Breast epithelium (tissue), 4 donors: ENCODE results near the gene TRIM10. TPM values are rescaled to one million over a fixed set of nuclear protein-coding genes. Genes with fewer than 3 reads are reported as not detected.
"Not testable (repeated sequence)": the region's sequence is repeated elsewhere in the genome, so short reads cannot be mapped to it uniquely, and the experiment has no call there.

Experiments used
- DNase-seq, 2 donors: peaks; one replicate each; pipeline ENCODE4 v3.0.0-alpha.2; 2019; ENCODE audit warnings: low spot score in 2 of 2
- H3K27ac ChIP-seq, 2 donors: fragments of 200-600 bp; sonication (generic) in 1 of 2; one replicate each; pipeline ENCODE4 v1.5.1; 2016 to 2019; ENCODE audit warnings: mild to moderate bottlenecking in 1 of 2
- H3K27me3 ChIP-seq, 2 donors: fragments of 200-600 bp; sonication (generic) in 1 of 2; one replicate each; pipeline versions ENCODE4 v1.5.1 to v1.6.0; 2017 to 2019; ENCODE audit warnings: control low read depth in 1 of 2, mild to moderate bottlenecking in 1 of 2
- H3K36me3 ChIP-seq: fragments of 200-600 bp; one replicate; pipeline ENCODE4 v1.5.1; 2019
- H3K4me1 ChIP-seq, 2 donors: fragments of 200-600 bp; sonication (generic); one replicate each; pipeline ENCODE4 v1.5.1; 2016 to 2019; ENCODE audit warnings: control low read depth in 1 of 2
- H3K4me3 ChIP-seq, 3 donors: fragments of 200-600 bp; sonication (generic); 1 replicate in 2 of 3; 2 replicates in 1 of 3; pipeline ENCODE4 v1.5.1; 2016 to 2019; ENCODE audit warnings: mild to moderate bottlenecking in 3 of 3, moderate library complexity in 2 of 3
- H3K9me3 ChIP-seq, 2 donors: fragments of 200-600 bp; sonication (generic) in 1 of 2; one replicate each; pipeline ENCODE4 v1.5.1; 2016 to 2019; ENCODE audit warnings: control low read depth in 1 of 2
- POLR2A ChIP-seq: fragments of 450-650 bp; IDR thresholded peaks from one replicate; pipeline ENCODE4 v1.6.1; 2016; ENCODE audit warnings: antibody characterized with exemption, mild to moderate bottlenecking, moderate library complexity
- POLR2AphosphoS5 ChIP-seq, 3 donors: sonication (generic); formaldehyde crosslinking; IDR thresholded peaks; one replicate each; pipeline ENCODE4 v1.6.1; 2017; ENCODE audit warnings: antibody characterized with exemption in 3 of 3
- intact Hi-C: fragments of 100-400 bp; cut with DNase I; formaldehyde crosslinking; loops from one replicate; pipeline ENCODE4 v1.15.1; 2023; ENCODE audit warnings: low total_unique reads
- total RNA-seq, 3 donors: library from RNA; depleted of rRNA; stranded (reverse); fragments of >200 nt; gene quantifications; one replicate each; pipeline ENCODE4 v1.1.0, GENCODE V29; 2016
- TF ChIP-seq, protein P1 (sequence below), 3 donors: fragments of 450-650 bp; IDR thresholded peaks; one replicate each; pipeline ENCODE4 v1.5.1; 2016 to 2017; ENCODE audit warnings: antibody characterized with exemption in 3 of 3, mild to moderate bottlenecking in 3 of 3, moderate library complexity in 3 of 3

The TRIM10 gene
- total RNA-seq, 3 donors from 2014 or later: not detected

DNA sequence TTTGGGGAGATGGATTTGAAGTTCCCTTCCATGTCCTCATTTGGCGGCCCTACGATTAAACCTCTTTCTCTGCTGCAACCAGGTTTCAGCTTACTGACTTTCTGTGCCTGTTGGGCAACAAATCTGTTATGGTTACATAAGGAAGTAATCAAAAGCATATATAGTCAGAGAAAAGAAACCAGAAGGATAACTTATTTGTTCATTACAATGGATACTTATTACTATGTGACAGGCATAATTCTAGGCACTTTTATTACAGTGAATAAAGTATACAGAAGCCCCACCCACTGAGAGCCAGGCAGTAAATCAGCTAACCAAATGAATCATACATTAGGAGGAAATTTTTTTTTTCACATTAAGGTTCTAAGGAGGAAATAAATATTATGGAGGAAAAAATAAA, 38.5 kb downstream of the TRIM10 start:
- TF ChIP-seq POLR2AphosphoS5 (IDR thresholded peaks at IDR 0.05): no peak
- TF ChIP-seq, protein P1, sequence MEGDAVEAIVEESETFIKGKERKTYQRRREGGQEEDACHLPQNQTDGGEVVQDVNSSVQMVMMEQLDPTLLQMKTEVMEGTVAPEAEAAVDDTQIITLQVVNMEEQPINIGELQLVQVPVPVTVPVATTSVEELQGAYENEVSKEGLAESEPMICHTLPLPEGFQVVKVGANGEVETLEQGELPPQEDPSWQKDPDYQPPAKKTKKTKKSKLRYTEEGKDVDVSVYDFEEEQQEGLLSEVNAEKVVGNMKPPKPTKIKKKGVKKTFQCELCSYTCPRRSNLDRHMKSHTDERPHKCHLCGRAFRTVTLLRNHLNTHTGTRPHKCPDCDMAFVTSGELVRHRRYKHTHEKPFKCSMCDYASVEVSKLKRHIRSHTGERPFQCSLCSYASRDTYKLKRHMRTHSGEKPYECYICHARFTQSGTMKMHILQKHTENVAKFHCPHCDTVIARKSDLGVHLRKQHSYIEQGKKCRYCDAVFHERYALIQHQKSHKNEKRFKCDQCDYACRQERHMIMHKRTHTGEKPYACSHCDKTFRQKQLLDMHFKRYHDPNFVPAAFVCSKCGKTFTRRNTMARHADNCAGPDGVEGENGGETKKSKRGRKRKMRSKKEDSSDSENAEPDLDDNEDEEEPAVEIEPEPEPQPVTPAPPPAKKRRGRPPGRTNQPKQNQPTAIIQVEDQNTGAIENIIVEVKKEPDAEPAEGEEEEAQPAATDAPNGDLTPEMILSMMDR (IDR thresholded peaks at IDR 0.05): no peak
- no peak for TF ChIP-seq POLR2A
- Histone ChIP-seq H3K27me3 (peaks cover 0 to 5% of the 10 kb centered on the region in 2 donors), H3K36me3 (no peaks in the 10 kb centered on the region), H3K4me3 (no peak overlapping the region), H3K9me3 (no peaks in the 10 kb centered on the region), H3K27ac (no peak overlapping the region), H3K4me1 (no peaks in the 10 kb centered on the region)
- no peak for DNase-seq
- intact Hi-C loops: no loop called here

- TF ChIP-seq, protein P1 (IDR thresholded peaks at IDR 0.05): no peak
- TF ChIP-seq POLR2A (no peak), POLR2AphosphoS5 (IDR thresholded peaks at IDR 0.05) (no peak)
- intact Hi-C loops: no loop called here
- no peak for DNase-seq
- peaks cover 0 to 4% of the 10 kb centered on the region in 2 donors for H3K27me3 ChIP-seq
- H3K36me3 ChIP-seq: no peaks in the 10 kb centered on the region
- H3K4me3 ChIP-seq: no peak overlapping the region
- no peak overlapping the region for H3K27ac ChIP-seq
- H3K4me1 ChIP-seq: no peaks in the 10 kb centered on the region
- H3K9me3 ChIP-seq: no peaks in the 10 kb centered on the region
Observed at GRCh38 chr6:30121446-30122366, 39.3 kb downstream of the TRIM10 start.

DNA sequence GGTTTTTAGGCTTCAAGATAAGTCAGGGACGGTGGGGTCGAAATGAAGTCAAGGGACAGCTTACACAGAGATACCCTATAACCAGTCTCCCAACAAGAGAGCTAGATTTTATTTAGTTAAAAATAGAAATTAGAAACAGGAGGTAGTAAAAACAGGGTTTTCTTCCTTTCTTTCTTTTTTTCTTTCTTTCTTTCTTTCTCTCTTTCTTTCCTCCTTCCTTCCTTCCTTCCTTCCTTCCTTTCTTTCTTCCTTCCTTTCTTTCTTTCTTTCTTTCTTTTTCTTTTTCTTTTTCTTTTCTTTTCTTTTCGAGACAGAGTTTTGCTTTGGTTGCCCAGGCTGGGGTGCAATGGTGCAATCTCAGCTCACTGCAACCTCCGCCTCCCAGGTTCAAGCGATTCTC, 42.3 kb downstream of the TRIM10 start:
- H3K4me1 ChIP-seq, DNase-seq, H3K4me3 ChIP-seq, H3K9me3 ChIP-seq, H3K27ac ChIP-seq, intact Hi-C loops, H3K27me3 ChIP-seq, H3K36me3 ChIP-seq: not testable (repeated sequence)

- no peak for DNase-seq
- no peaks in the 10 kb centered on the region for H3K36me3 ChIP-seq
- H3K27me3 ChIP-seq: peaks cover 0 to 17% of the 10 kb centered on the region in 2 donors
- no peak overlapping the region for H3K4me3 ChIP-seq
- H3K4me1 ChIP-seq: no peaks in the 10 kb centered on the region
- no peaks in the 10 kb centered on the region for H3K9me3 ChIP-seq
- intact Hi-C loops: no loop called here
- H3K27ac ChIP-seq: no peak overlapping the region
- TF ChIP-seq, protein P1 (IDR thresholded peaks at IDR 0.05): no peak
- TF ChIP-seq POLR2A: no peak
- no peak for TF ChIP-seq POLR2AphosphoS5 (IDR thresholded peaks at IDR 0.05)
Observed at GRCh38 chr6:30116724-30117123, 44.3 kb downstream of the TRIM10 start.

- no peak for TF ChIP-seq POLR2AphosphoS5 (IDR thresholded peaks at IDR 0.05)
- TF ChIP-seq, protein P1 (IDR thresholded peaks at IDR 0.05): no peak
- Histone ChIP-seq H3K27ac (no peak overlapping the region), H3K4me3 (no peak overlapping the region), H3K9me3 (no peaks in the 10 kb centered on the region), H3K4me1 (no peaks in the 10 kb centered on the region), H3K27me3 (peaks cover 0 to 35% of the 10 kb centered on the region in 2 donors), H3K36me3 (no peaks in the 10 kb centered on the region)
- DNase-seq: no peak
- intact Hi-C loops: no loop called here
Observed at GRCh38 chr6:30113841-30114240, 47.2 kb downstream of the TRIM10 start.
